H1 (cell line): Measurements from ENCODE around the gene PSKH1. TPM values are rescaled to one million over a fixed set of nuclear protein-coding genes. Genes with fewer than 3 reads are reported as not detected.

Experiments
- CTCF ChIA-PET: fragments of 300-600 bp; sonication (Branson Sonifier 250); formaldehyde crosslinking; loops from one replicate; lab custom pipeline; 2021; ENCODE audit not compliant: partially characterized antibody; lab: Charles Lee
- POLR2A ChIA-PET: fragments of 300-600 bp; sonication (Branson Sonifier 250); formaldehyde crosslinking; loops from one replicate; lab custom pipeline; 2021; ENCODE audit warnings: inconsistent platforms; ENCODE audit not compliant: partially characterized antibody; lab: Charles Lee
- DNase-seq, 2 experiments: peaks; one replicate each; pipeline versions ENCODE4 v3.0.0 to v3.0.0-alpha.2; 2010 to 2022; ENCODE audit warnings: low spot score in 2 of 2, low read depth in 1 of 2, mixed read lengths in 1 of 2
- FAIRE-seq: peaks from 2 replicates; lab custom pipeline; 2011; peaks lifted over from hg19 to GRCh38; lab: Jason Lieb, UNC
- H2AFZ ChIP-seq: 2 replicates; pipeline ENCODE4 v1.8.1; 2012; ENCODE audit warnings: low read length, inconsistent platforms
- H2AK5ac ChIP-seq: 2 replicates; pipeline ENCODE4 v1.6.1; 2013; ENCODE audit warnings: low read depth, low read length
- H2BK120ac ChIP-seq: replicated peaks from 2 replicates; pipeline ENCODE3; 2013; ENCODE audit warnings: low read depth, low read length, inconsistent platforms
- H2BK12ac ChIP-seq: 2 replicates; pipeline ENCODE4 v1.6.1; 2013; ENCODE audit warnings: low read depth, low read length
- H2BK15ac ChIP-seq: 2 replicates; pipeline ENCODE4 v1.6.1; 2013; ENCODE audit warnings: low read length
- H2BK20ac ChIP-seq: 2 replicates; pipeline ENCODE4 v1.6.1; 2013; ENCODE audit warnings: low read length
- H2BK5ac ChIP-seq: 2 replicates; pipeline ENCODE4 v1.6.1; 2013; ENCODE audit warnings: low read depth, low read length
- H3K14ac ChIP-seq: 2 replicates; pipeline ENCODE4 v1.6.1; 2013; ENCODE audit warnings: inconsistent platforms; ENCODE audit not compliant: insufficient read length
- H3K18ac ChIP-seq: 2 replicates; pipeline ENCODE4 v1.6.1; 2013; ENCODE audit warnings: low read length; ENCODE audit errors: extremely low read depth
- H3K23ac ChIP-seq: 2 replicates; pipeline ENCODE4 v1.6.1; 2013; ENCODE audit warnings: inconsistent platforms; ENCODE audit not compliant: insufficient read length
- H3K23me2 ChIP-seq: 2 replicates; pipeline ENCODE4 v1.6.1; 2013; ENCODE audit warnings: low read depth, low read length
- H3K27ac ChIP-seq: 2 replicates; pipeline ENCODE4 v1.6.1; 2011; ENCODE audit warnings: low read depth, low read length, inconsistent platforms
- H3K27me3 ChIP-seq, 4 experiments: replicated peaks in 1 of 4; 1 replicate in 1 of 4; 2 replicates in 3 of 4; pipeline versions ENCODE4 v1.6.1 to v1.8.1; 2011 to 2013; ENCODE audit warnings: low read length in 3 of 4, mild to moderate bottlenecking in 3 of 4, inconsistent platforms in 2 of 4, mixed read lengths in 2 of 4, moderate library complexity in 1 of 4; ENCODE audit not compliant: control insufficient read depth in 3 of 4, insufficient read depth in 3 of 4; ENCODE audit errors: extremely low read depth in 1 of 4
- H3K36me3 ChIP-seq, 4 experiments: 2 replicates each; pipeline versions ENCODE4 v1.6.1 to v1.8.1; 2011 to 2013; ENCODE audit warnings: mild to moderate bottlenecking in 4 of 4, low read length in 3 of 4, moderate library complexity in 2 of 4, control low read depth in 1 of 4, inconsistent platforms in 1 of 4; ENCODE audit not compliant: insufficient read depth in 4 of 4, control insufficient read depth in 2 of 4
- H3K4ac ChIP-seq: replicated peaks from 2 replicates; pipeline ENCODE3; 2013; ENCODE audit warnings: low read length, low read depth, mixed read lengths, inconsistent platforms; ENCODE audit not compliant: insufficient read length
- H3K4me1 ChIP-seq, 4 experiments: replicated peaks in 1 of 4; 1 replicate in 1 of 4; 2 replicates in 3 of 4; pipeline versions ENCODE4 v1.6.1 to v1.8.1; 2011 to 2013; ENCODE audit warnings: low read length in 3 of 4, inconsistent platforms in 2 of 4, mixed read lengths in 1 of 4; ENCODE audit not compliant: insufficient read depth in 4 of 4, control insufficient read depth in 3 of 4
- H3K4me2 ChIP-seq, 2 experiments: 2 replicates each; pipeline versions ENCODE4 v1.6.1 to v1.8.1; 2011 to 2013; ENCODE audit warnings: low read depth in 2 of 2, low read length in 2 of 2, control low read depth in 1 of 2, inconsistent platforms in 1 of 2, mild to moderate bottlenecking in 1 of 2; ENCODE audit not compliant: insufficient read depth in 1 of 2
- H3K4me3 ChIP-seq, 4 experiments: fragments of 200-600, 300-600 bp in 1 of 4; sonication (generic), shearing (Covaris generic), sonication (Bioruptor Twin) in 1 of 4; 2 replicates each; pipeline versions ENCODE4 v1.5.1 to v1.8.1; 2011 to 2016; ENCODE audit warnings: low read length in 4 of 4, low read depth in 3 of 4, control low read depth in 2 of 4, inconsistent platforms in 2 of 4, mild to moderate bottlenecking in 2 of 4, mixed read lengths in 1 of 4, moderate library complexity in 1 of 4; ENCODE audit not compliant: insufficient read depth in 2 of 4; ENCODE audit errors: extremely low read depth in 1 of 4
- H3K56ac ChIP-seq: replicated peaks from 2 replicates; pipeline ENCODE3; 2013; ENCODE audit warnings: low read depth, mild to moderate bottlenecking, mixed read lengths, low read length, inconsistent platforms; ENCODE audit not compliant: insufficient read length
- H3K79me1 ChIP-seq: 2 replicates; pipeline ENCODE4 v1.6.1; 2013; ENCODE audit warnings: low read depth, low read length, control low read depth
- H3K79me2 ChIP-seq, 2 experiments: 2 replicates each; pipeline versions ENCODE4 v1.6.1 to v1.8.1; 2012 to 2013; ENCODE audit warnings: low read length in 2 of 2, mild to moderate bottlenecking in 2 of 2, inconsistent platforms in 1 of 2; ENCODE audit not compliant: insufficient read depth in 2 of 2, control insufficient read depth in 1 of 2
- H3K9ac ChIP-seq, 4 experiments: replicated peaks in 1 of 4; 1 replicate in 1 of 4; 2 replicates in 3 of 4; pipeline versions ENCODE4 v1.6.1 to v1.8.1; 2011 to 2013; ENCODE audit warnings: low read depth in 3 of 4, low read length in 3 of 4, control low read depth in 2 of 4, mild to moderate bottlenecking in 2 of 4, moderate library complexity in 2 of 4, inconsistent platforms in 1 of 4; ENCODE audit errors: extremely low read depth in 1 of 4
- H3K9me3 ChIP-seq, 2 experiments: 2 replicates each; pipeline versions ENCODE4 v1.6.1 to v1.8.1; 2012 to 2013; ENCODE audit warnings: mild to moderate bottlenecking in 2 of 2, moderate library complexity in 2 of 2, control low read depth in 1 of 2, inconsistent platforms in 1 of 2, low read depth in 1 of 2, low read length in 1 of 2, mixed read lengths in 1 of 2; ENCODE audit not compliant: insufficient read depth in 2 of 2
- H4K20me1 ChIP-seq, 2 experiments: replicated peaks in 1 of 2; 2 replicates each; pipeline versions ENCODE3 to v1.8.1; 2011 to 2013; ENCODE audit warnings: inconsistent platforms in 2 of 2, low read length in 2 of 2, mild to moderate bottlenecking in 1 of 2; ENCODE audit not compliant: insufficient read depth in 2 of 2, control insufficient read depth in 1 of 2
- H4K5ac ChIP-seq: 2 replicates; pipeline ENCODE4 v1.6.1; 2013; ENCODE audit warnings: low read length, low read depth, mixed read lengths, inconsistent platforms; ENCODE audit not compliant: insufficient read length
- H4K8ac ChIP-seq: 2 replicates; pipeline ENCODE4 v1.8.0; 2013; ENCODE audit warnings: mild to moderate bottlenecking, moderate library complexity, low read length, inconsistent platforms; ENCODE audit not compliant: insufficient read depth; ENCODE audit errors: extremely low read depth
- H4K91ac ChIP-seq: replicated peaks from 2 replicates; pipeline ENCODE3; 2013; ENCODE audit warnings: low read length, mixed read lengths, inconsistent platforms; ENCODE audit not compliant: insufficient read length
- ASH2L ChIP-seq: fragments of 200-600, 300-600 bp; sonication (generic); IDR thresholded peaks from one replicate; pipeline ENCODE4 v1.7.1; 2017; ENCODE audit warnings: low read length
- CHD2 ChIP-seq: IDR thresholded peaks from 2 replicates; pipeline ENCODE4 v1.6.1; 2012; ENCODE audit warnings: low read length, improper control_type of control experiment
- CTCF ChIP-seq, 3 experiments: IDR thresholded peaks; 1 replicate in 2 of 3; 2 replicates in 1 of 3; pipeline versions ENCODE4 v1.5.1 to v1.6.1; 2011; ENCODE audit warnings: low read length in 3 of 3, mild to moderate bottlenecking in 3 of 3, inconsistent platforms in 2 of 3, low read depth in 1 of 3, moderate library complexity in 1 of 3; ENCODE audit not compliant: insufficient read depth in 1 of 3; ENCODE audit errors: control extremely low read depth in 1 of 3
- JUND ChIP-seq: IDR thresholded peaks from 2 replicates; pipeline ENCODE4 v1.6.1; 2011; ENCODE audit warnings: mild to moderate bottlenecking, improper control_type of control experiment, low read length
- NRF1 ChIP-seq: IDR thresholded peaks from 2 replicates; pipeline ENCODE4 v1.6.1; 2011; ENCODE audit warnings: mild to moderate bottlenecking, low read depth, low read length, improper control_type of control experiment
- POLR2A ChIP-seq, 2 experiments: IDR thresholded peaks; 1 replicate in 1 of 2; 2 replicates in 1 of 2; pipeline ENCODE4 v1.6.1; 2011; ENCODE audit warnings: low read depth in 2 of 2, low read length in 2 of 2, mild to moderate bottlenecking in 2 of 2; ENCODE audit errors: control extremely low read depth in 1 of 2
- POU5F1 ChIP-seq: IDR thresholded peaks from 2 replicates; pipeline ENCODE4 v1.6.1; 2011; ENCODE audit warnings: low read depth, mild to moderate bottlenecking, low read length, moderate library complexity
- WGBS, 2 experiments: shearing (Covaris generic) in 1 of 2; methylation state at CpG; one replicate each; pipeline versions ENCODE4 v1.1.6 to v1.1.7; 2013 to 2015; ENCODE audit warnings: low lambda C conversion rate in 2 of 2, mixed read lengths in 2 of 2, inconsistent platforms in 1 of 2, low coverage in 1 of 2, missing lambda C conversion rate in 1 of 2; ENCODE audit not compliant: insufficient replicate concordance in 2 of 2, insufficient coverage in 1 of 2, insufficient read length in 1 of 2; ENCODE audit errors: extremely low coverage in 1 of 2, missing lambda C conversion rate in 1 of 2; 5-methylcytosine and 5-hydroxymethylcytosine counted together
- polyA plus RNA-seq, 7 experiments: library from polyadenylated mRNA; depleted of rRNA in 3 of 7; stranded (reverse) in 5 of 7; unstranded in 2 of 7; fragments of >200 nt in 5 of 7; fragments of 200-250 nt in 2 of 7; gene quantifications; 1 replicate in 5 of 7; 2 replicates in 1 of 7; 4 replicates in 1 of 7; pipeline versions ENCODE4 v1.2.1 to v1.2.3, GENCODE V29; 2011 to 2013; ENCODE audit warnings: missing spikeins in 2 of 7, mixed read lengths in 2 of 7
- total RNA-seq: library from RNA; stranded (reverse); fragmentation: NEBNext Ultra II Directional; extraction: Animal tissue kit (Norgen Biotek cat#: 25700); gene quantifications from 2 replicates; pipeline ENCODE4 v1.2.1, GENCODE V29; 2021

Gene PSKH1
- total and polyA plus RNA-seq, 2 of the 8 experiments (the other 6 are each of a cell fraction or from before 2014, with no cell fraction given), result 24.8 to 51.0 TPM

GRCh38 chr16:67901734-67902133 lies 8.7 kb downstream of the PSKH1 start:
- no peak overlapping the region for H2BK15ac ChIP-seq
- no peak overlapping the region for H3K4me2 ChIP-seq
- TF ChIP-seq NRF1 (no peak), CHD2 (no peak), POU5F1 (no peak), CTCF (IDR thresholded peaks at IDR 0.05; ENCODE audit: control extremely low read depth in 1 of 3, insufficient read depth in 1 of 3, low read depth in 1 of 3, low read length in 3 of 3) (no peak), POLR2A (IDR thresholded peaks at IDR 0.05; ENCODE audit: control extremely low read depth in 1 of 2, low read depth in 2 of 2, low read length in 2 of 2) (no peak), ASH2L (no peak), JUND (no peak)
- H3K79me2 ChIP-seq, result peaks cover 3 to 21% of the 10 kb centered on the region in 2 experiments; a peak in 3 of 4 replicates
- H4K20me1 ChIP-seq, result peaks cover 2 to 5% of the 10 kb centered on the region in 2 experiments
- no peak overlapping the region for H4K5ac ChIP-seq
- no peak overlapping the region for H2BK5ac ChIP-seq
- no peak for DNase-seq
- H3K9me3 ChIP-seq, result no peaks in the 10 kb centered on the region
- H2BK120ac ChIP-seq, result no peak overlapping the region
- H3K14ac ChIP-seq, result no peak overlapping the region
- peaks cover 12% of the 10 kb centered on the region for H3K79me1 ChIP-seq
- no peak overlapping the region for H2AFZ ChIP-seq
- H3K9ac ChIP-seq, result no peak overlapping the region
- no peak overlapping the region for H3K56ac ChIP-seq
- no peak overlapping the region for H3K27ac ChIP-seq
- no peaks in the 10 kb centered on the region for H3K23me2 ChIP-seq
- no peak overlapping the region for H3K18ac ChIP-seq
- no peak overlapping the region for H2BK20ac ChIP-seq
- H3K23ac ChIP-seq, result no peak overlapping the region
- no peak for FAIRE-seq
- no peak overlapping the region for H2AK5ac ChIP-seq
- H4K8ac ChIP-seq, result no peak overlapping the region
- 91% methylated on average over 5 of the region's 5 CpGs; no CpG with 5 or more reads in 1 of the 2 experiments for WGBS, 2 experiments
- H3K4me1 ChIP-seq, result no peaks in the 10 kb centered on the region
- H3K36me3 ChIP-seq, result no peaks in the 10 kb centered on the region; a peak in 1 of 8 replicates
- ChIA-PET POLR2A (interaction anchor here (0.7 to 1.1 kb wide), 3 partner anchors 8 to 340 kb away, joined by 3 to 4 read pairs (median 3); partner anchors contain the start of gene PSKH1), CTCF (interaction anchor here (0.7 to 1.7 kb wide), 5 partner anchors 21 to 165 kb away, joined by 3 to 5 read pairs (median 4); no protein-coding TSS in a partner anchor)
- no peak overlapping the region for H3K4ac ChIP-seq
- H4K91ac ChIP-seq, result no peak overlapping the region
- H3K4me3 ChIP-seq, result no peak overlapping the region
- H2BK12ac ChIP-seq, result no peak overlapping the region
- H3K27me3 ChIP-seq, result no peaks in the 10 kb centered on the region
